ENCODE data around the gene ESD.

The ESD gene

GRCh38 chr13:46736541-46737310, 60.2 kb downstream of the ESD start:
- Mint-ChIP-seq H3K4me3 (no peak overlapping the region), H3K27me3 (no peaks in the 10 kb centered on the region), H3K27ac (ENCODE audit: low read depth) (no peak overlapping the region), H3K4me1 (no peaks in the 10 kb centered on the region), H3K36me3 (ENCODE audit: insufficient read depth) (peaks cover 6% of the 10 kb centered on the region), H3K9me3 (no peaks in the 10 kb centered on the region)
- no peak for ATAC-seq (replicated peaks; ENCODE audit: extremely low read depth, poor library complexity, severe bottlenecking)
- no peak for DNase-seq (ENCODE audit: low spot score in 2 of 2)

DNA sequence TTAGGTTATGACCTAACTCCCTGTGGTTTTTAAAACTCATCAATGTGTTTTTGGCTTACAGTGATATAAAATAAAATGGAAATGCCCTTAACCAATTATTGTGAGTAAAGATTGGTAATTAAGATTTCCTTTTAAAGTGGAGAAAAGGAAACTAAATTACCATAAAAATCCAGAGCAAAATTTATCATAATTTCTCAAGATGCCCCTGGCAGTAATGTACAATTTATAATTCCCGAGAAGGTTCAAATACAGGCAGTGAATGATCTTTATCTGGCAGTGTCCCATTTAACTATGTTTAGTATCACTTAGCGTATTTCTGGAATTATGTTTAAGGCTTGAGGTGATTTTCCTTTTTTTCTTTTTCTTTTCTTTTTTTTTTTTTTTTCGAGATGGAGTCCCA, 61.5 kb downstream of the ESD start:
- H3K27ac Mint-ChIP-seq (ENCODE audit: low read depth) = no peak overlapping the region
- no peaks in the 10 kb centered on the region for H3K9me3 Mint-ChIP-seq
- no peaks in the 10 kb centered on the region for H3K4me1 Mint-ChIP-seq
- H3K36me3 Mint-ChIP-seq (ENCODE audit: insufficient read depth) = peaks cover 11% of the 10 kb centered on the region
- H3K4me3 Mint-ChIP-seq = no peak overlapping the region
- DNase-seq (ENCODE audit: low spot score in 2 of 2) (no peak), ATAC-seq (replicated peaks; ENCODE audit: extremely low read depth, poor library complexity, severe bottlenecking) (no peak)
- H3K27me3 Mint-ChIP-seq = no peaks in the 10 kb centered on the region

DNA sequence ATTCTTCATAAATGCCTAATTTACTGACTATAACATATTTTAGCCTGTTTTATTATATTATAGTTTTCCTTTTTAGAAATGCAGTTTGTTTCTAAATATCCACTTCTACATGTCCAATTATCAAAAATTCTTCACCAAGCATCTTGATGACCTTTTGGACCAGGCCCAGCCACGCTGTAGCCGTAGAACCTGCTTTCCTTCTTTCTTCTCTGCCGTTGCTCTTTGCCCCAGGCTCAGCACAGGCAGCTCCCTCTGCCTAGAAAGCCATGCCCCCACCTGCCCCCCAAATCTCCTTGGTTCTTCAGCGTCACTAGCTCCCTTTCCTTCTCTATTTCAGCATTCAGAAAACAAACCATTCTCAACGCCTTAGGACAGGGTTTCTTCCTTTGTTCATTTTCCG, 65.4 kb downstream of the ESD start:
- ATAC-seq (replicated peaks; ENCODE audit: extremely low read depth, poor library complexity, severe bottlenecking) (no peak), DNase-seq (ENCODE audit: low spot score in 2 of 2) (no peak)
- Mint-ChIP-seq H3K36me3 (ENCODE audit: insufficient read depth) (peaks cover 30% of the 10 kb centered on the region), H3K27ac (ENCODE audit: low read depth) (no peak overlapping the region), H3K9me3 (no peaks in the 10 kb centered on the region), H3K4me3 (no peak overlapping the region), H3K4me1 (peaks cover 9% of the 10 kb centered on the region), H3K27me3 (no peaks in the 10 kb centered on the region)

GRCh38 chr13:46728777-46729176, 68.2 kb downstream of the ESD start:
- H3K27ac Mint-ChIP-seq (ENCODE audit: low read depth) = no peak overlapping the region
- DNase-seq (ENCODE audit: low spot score in 2 of 2) (no peak), ATAC-seq (replicated peaks; ENCODE audit: extremely low read depth, poor library complexity, severe bottlenecking) (no peak)
- no peaks in the 10 kb centered on the region for H3K9me3 Mint-ChIP-seq
- H3K4me3 Mint-ChIP-seq = no peak overlapping the region
- no peaks in the 10 kb centered on the region for H3K27me3 Mint-ChIP-seq
- peaks cover 24% of the 10 kb centered on the region for H3K4me1 Mint-ChIP-seq
- H3K36me3 Mint-ChIP-seq (ENCODE audit: insufficient read depth) = peaks cover 41% of the 10 kb centered on the region

DNA sequence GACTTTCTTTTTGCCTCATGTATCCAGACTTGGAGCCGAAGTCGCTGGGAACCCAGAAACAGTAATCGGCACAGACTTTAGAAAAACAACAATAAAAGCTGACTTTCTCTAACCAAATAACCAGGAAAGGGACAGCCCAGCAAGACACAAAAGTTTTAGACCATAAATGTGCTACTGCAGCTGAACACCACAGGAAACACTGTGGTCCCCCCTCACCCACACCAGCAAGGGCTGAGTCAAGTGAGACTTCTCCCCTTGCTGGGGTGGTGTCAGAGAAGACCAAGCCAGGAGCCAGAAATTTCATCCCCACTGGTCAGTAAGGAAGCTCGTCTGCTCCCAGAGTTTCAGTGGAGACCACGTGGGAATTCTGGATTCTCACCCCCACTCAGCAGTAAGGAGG, 70.6 kb downstream of the ESD start:
- H3K9me3 Mint-ChIP-seq = no peaks in the 10 kb centered on the region
- DNase-seq (ENCODE audit: low spot score in 2 of 2) = no peak
- peaks cover 45% of the 10 kb centered on the region for H3K36me3 Mint-ChIP-seq (ENCODE audit: insufficient read depth)
- ATAC-seq (replicated peaks; ENCODE audit: extremely low read depth, poor library complexity, severe bottlenecking) = peak; percentile 43
- peaks cover 24% of the 10 kb centered on the region for H3K4me1 Mint-ChIP-seq
- H3K4me3 Mint-ChIP-seq = no peak overlapping the region
- no peaks in the 10 kb centered on the region for H3K27me3 Mint-ChIP-seq
- H3K27ac Mint-ChIP-seq (ENCODE audit: low read depth) = no peak overlapping the region

Measured in central memory CD8-positive, alpha-beta T cell (primary cell).